ENCODE measurements around the gene KLF12.

Gene KLF12

DNA sequence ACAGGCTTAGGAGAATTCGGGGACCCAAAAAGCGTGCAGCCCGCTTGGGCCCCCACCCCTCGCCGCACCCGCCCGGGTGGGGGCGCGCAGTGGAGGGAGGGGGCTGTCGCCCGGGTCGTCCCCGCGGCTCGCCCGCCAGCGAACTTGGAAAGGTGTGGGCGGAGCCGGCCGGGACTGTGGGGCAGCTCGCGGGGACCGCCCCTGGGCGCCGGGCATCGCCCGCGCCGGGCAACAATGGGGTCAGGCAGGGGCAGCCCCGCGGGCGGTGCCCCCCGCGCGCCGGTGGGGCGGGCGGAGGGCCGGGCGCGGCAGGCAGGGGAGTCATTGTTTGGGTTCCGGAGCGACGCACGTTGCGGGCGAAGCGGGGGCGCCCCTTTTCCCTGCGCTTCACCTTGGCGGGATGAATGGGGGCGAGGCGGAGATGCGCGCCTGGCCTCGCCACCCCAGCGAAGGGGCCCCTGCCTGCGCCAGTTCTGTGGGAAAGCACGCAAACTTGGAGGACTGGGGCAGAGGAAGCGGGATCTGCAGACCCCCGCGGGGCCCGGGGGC is 647 bp upstream of the KLF12 start:
- DNase-seq = peak; percentile 66

DNA sequence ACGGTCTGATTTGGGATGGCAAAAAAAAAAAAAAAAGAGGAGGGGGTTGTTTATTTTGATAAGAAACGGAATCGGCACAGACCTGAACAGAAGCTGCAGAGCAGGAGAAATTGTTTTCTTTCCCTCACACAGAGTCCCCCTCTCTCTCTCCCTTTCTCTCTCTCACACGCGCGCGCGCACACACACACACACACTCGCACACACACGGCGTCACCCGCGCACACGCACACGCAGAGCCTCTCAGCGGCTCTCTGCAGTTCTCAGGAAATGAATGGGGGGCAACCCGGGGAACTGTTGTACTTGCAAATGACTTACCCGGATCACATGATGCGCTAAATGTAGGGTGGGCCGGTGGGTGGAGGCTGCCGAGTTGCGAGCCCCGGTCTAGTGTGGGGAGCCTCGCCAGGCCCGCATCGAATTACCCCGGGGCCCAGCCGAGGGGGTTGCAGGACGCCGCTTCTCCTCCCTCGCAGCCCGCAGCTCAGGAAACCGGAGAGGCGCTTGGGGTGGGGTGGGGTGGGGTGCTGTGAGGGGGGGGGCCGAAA is 475 bp downstream of the KLF12 start:
- DNase-seq = peak; percentile 82

DNA sequence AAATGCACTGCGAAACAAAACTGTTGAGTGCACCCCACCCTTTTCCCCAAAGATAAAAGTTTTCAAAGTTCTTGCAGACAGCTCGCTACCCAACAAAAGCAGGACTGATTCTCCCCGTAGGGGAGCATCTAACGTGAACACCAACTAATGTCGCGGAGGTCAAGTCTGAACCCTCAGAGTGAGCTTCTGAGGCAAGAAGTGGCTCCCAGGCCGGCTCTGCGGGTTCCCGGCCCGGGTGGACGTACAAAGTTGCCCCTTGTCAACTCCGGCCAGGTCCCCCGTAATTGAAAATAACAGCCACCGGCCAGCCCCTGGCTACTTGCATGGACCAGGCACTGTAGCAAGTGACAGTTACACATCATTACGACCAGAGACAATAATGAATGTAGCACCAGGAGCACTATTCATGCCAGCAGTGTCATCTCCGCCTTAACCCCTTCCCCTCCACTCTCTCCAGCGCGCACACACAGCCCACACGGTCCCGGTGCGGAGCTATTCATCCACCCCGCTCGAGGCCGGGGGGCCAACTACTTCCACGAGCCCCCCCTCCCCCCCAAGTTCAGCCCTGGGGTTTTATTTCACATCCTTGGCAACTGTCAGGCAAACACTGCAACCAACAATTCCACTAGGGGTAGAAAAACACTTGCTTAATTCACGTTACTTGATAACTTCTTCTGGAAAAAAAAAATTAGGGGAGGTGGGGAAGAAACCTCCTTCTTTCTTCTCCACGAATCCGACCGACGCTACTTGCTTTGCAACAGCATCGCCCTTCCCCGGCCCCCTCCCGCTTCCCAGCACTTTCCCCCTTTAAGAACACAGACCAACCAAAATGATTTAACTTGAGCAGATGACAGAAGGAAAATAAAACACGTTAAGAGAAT is 1.2 kb downstream of the KLF12 start:
- peak; percentile 36 for DNase-seq

DNA sequence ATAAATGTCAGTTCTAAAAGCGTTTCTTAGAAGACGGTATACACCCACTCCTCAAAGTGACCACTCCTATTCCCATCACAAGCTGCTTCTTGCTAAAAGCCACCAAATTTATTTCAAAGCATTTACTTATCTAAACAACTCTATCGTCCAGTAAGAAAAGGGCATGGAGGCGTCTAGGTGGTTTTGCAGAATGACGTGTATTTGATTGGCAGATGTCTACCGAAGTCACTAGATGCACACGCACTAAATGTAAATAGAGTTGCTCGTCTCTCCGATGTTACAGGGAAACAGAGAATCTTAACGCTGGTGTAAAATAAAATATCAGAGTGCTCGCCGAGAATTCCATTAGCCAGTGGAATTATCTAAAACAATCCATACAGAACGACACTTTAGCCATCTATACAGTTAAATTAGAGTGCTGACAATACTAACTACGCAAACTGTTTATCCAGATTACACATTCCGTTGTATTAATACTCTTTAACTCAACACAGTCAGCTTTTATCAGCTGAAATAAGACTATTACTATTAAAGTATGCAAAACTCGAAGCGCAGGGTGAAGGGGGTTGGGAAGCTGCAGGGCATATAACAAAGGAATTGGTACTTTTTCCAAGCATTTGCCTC is 1.9 kb downstream of the KLF12 start:
- DNase-seq = no peak

DNA sequence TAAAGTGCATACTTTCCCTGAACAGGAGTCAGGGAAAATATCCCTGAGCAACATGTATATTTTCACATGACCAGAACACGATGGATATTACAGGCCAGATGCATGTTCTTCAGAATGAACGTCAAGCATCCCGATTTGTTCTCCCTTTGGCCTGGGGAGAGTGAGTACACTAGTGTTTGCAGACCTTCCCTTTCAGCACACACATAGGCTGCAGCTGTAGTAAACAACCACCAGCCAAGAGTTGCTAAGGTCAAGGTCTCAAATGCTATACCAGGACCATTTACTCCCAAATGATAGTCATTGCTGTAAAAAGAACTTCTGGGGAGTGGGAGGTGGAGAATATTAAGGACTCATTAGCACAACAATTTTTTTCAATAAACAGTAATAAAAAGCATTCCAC is 3.0 kb downstream of the KLF12 start:
- DNase-seq = no peak

DNA sequence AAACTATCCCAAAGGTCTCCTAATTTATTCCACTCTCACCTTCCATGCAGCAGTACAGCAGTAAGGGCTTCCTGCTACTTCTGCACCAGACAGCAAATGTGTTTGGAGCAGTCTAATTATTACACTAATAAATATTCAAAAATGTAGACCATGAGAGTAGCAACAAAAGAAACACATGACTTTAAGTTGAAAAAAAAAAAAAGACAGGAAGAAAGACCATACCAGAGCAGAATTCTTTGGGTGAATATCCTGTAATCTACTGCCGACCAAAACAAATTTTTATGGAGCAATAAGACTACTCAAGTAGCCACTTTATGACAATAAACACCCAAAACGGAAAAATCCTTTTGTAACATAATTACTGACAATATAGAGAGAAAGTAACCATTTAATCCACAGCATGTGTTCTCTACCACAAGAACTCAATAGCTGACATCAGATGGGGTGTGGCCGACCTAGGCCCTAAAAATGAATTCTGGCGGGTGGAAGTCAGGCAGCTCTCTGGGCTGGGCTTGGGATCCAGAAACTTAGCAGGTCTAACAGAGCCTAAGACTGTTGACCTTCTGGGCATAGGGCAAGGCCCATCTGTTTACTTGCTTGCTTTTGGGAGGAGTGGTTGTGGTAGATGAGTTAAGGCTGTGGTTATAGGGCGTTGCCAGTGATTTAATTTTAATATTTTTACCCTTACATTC is 4.6 kb downstream of the KLF12 start:
- peak; percentile 24 for DNase-seq

DNA sequence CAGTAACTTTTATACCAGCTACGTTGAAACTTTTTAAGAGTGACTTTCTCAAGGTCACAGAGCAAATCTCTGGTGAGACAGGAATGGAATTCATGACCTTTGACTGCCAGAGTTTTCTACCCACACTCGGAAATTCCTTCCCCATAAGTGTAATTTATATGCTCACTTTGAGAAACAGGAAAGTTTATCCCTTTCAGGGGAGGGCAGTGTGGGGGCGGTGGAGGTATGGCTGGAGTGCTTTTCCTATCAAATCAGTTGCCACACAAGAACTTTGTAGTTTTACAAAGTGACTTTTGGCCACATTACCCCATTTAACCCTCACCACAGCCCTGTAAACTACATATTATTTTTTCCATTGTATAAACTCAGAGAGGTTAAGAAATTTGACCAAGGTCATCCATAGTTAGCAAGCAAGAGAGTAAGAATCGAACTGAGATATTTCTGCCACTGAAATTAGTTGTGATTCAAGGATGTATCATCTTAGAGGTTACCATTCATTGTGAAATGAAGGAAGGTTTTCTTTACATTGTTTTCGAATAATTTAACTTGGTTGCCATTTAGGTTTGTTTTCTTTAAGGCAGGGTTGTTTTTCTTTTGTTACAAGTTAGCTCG is 5.9 kb downstream of the KLF12 start:
- no peak for DNase-seq

DNA sequence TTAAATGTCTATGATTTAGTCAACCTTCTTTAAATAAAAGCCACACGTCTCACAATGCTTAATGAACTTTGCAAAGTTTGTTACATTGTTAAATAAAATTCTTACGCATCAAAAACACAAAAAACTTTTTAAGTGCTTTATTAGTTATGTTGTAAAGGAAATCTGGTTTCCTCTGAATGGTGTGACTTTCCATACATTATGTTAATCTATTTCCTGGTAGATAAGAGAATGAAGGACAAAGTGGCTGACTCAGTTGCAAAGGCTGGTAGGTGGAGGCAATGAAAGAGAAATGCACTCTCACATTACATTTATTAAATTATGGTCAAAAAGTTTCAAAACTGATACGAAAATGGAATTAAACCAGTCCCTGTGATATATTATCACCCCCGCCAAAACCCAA is 15.9 kb downstream of the KLF12 start:
- DNase-seq = no peak

DNA sequence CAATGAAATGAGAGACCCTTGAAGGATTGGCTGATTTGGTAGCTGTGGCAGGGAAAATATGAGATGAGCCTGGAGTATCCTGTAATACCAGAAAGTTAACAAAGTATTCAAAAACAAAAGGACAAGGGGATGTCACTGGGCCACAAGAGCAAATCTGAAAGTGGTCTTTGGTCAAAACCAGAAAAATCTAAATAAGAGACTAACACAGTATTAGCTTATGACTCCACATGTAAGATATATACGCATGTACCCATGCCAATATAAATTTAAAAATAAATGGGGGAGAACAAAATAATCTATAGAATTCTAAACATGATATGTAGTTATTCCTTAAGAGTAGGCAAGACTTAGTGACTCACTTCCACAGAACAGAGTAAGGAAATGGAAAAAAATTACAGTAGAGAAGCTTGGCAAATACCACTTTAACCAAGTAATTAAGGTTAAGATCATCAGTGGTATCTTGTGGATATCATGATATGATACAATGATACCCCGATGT is 16.9 kb downstream of the KLF12 start:
- DNase-seq = no peak

DNA sequence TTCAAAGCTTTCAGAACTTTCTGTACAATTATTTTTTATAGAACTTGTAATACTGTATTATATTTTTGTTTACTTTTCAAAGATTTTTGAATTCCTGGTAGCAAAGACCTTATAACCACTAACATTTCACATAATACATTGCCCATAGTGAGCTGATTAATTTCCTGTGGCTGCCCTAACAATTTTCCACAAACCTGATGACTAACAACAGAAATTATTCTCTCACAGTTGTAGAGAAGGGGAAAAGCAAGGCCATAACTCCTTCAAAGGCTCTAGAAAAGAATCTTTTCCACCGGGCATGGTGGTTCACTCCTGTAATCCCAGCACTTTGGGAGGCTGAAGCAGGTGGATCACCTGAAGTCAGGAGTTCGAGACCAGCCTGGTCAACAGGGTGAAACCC is 19.1 kb downstream of the KLF12 start:
- DNase-seq = no peak

DNA sequence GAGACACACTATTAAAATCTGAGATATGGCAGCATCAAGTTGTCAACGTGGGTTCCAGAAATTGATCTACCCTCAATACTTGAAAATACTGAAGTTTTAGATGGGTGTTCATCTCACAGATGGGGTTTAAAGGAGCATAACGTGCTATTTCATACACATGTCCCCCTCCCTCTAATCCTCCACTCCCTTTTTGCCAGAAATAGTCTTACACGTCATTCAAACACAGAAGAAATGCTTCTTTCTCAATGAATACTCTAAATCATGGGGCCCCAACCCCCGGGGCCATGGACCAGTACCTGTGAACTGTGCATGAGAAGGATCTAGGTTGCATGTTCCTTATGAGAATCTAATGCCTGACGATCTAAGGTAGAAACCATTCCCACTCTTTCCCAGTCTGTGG is 19.6 kb downstream of the KLF12 start:
- DNase-seq = no peak

DNA sequence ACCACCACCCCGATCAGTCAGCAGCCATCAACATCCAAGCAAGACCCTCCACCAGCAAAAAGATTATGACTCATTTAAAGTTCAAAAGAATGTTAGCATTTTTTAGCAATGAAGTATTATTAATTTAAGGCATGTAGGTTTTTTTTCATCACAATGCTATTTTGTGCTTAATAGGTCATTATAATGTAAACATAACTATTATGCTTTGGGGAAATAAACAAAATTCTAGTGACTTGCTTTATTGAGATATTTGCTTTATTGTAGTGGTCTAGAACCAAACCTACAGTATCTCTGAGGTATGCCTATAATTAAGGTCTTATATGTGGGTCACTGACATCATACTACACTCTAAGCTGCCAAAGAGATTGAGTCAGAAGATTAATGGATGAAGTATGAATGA is 20.0 kb downstream of the KLF12 start:
- DNase-seq = no peak

DNA sequence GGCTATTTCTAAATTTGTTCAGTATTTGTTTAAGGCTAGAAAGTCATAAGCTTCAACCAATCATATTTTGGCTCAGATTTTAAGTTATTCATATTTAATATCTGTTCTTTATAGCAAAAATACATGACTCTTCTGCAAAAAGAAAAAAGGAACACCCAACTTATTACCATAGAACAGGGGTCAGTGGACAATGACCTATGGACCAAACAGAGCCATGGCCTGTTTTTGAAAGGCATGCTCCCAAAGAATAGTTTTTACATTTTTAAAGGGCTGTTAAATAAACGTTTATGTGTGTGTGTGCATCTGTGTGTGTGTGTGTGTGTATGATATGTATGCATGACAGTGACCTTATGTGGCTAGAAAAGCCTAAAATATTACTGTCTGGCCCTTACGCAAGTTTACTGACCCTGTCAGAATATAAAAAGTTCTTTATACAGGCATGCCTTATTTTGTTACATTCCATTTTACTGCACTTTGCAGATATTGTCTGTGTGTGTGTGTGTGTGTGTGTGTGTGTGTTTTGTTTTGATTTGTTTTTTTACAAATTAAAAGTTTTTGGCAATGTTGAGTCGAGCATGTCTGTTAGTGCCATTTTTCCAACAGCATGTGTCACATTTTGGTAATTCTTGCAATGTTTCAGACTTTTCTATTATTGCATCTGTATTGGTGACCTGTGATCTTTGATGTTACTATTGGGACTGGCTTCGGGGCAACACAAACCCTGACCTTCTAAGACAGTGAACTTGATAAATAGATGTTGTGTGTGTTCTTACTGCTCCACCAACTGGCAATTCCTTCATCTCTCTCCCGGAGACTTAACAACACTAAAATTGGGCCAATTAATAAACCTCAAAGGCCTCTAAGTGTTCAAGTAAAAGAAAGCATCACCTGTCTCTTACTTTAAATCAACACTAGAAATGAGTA is 22.0 kb downstream of the KLF12 start:
- DNase-seq = no peak

DNA sequence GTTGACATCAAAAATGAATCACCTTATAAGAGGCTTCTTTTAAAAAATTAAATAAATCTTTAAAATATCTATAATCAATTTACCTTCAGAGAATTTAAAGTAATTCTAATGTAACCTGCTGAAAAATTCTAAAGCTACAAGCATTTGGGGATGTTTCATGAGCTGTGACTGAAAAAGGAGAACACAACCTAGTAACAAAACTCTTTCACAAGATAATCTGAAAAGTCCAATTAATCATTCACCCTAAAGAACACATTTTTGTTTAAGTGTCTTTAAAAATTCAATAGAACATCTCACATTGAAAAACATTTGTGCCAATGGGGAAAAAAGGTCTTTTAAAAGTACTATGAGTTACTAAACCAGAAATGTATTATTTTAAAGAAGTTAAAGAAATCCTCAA is 22.8 kb downstream of the KLF12 start:
- no peak for DNase-seq

DNA sequence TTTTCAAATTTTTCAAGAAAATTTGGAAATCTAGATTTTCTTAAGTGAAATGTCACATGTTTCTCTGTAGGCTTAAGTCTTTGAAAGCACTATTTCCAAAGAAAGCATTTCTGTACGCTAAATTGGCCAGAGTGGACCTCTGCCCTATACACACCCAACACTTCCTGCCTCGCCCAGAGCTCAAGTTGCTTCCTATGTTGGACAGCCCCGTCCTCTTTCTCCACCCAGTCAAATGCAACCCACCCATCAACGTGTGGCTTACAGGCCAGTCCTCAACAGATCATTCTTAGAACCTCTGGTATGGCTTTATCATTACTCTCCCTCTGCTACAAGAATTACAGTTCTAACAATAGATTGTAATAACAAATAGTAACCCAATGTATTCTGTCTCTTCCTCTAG is 24.2 kb downstream of the KLF12 start:
- DNase-seq = no peak

DNA sequence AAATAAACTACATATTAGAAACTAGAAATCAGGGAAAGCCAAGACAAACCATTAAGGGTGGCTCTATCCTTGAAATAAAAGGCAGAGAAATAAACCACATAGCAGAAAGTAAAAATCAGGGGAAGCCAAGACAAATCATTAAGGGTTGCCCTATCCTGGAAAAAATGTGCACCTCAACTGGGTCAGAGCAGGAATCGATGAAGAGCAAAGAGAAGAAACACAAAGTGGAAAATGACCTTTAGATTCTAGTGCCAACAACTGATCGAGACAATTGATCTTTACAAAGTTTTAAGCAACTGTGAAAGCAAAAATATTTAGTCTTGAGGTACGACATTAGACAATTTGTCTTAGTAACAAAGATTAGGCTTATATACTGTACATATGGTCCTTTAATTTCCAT is 26.6 kb downstream of the KLF12 start:
- DNase-seq = no peak

DNA sequence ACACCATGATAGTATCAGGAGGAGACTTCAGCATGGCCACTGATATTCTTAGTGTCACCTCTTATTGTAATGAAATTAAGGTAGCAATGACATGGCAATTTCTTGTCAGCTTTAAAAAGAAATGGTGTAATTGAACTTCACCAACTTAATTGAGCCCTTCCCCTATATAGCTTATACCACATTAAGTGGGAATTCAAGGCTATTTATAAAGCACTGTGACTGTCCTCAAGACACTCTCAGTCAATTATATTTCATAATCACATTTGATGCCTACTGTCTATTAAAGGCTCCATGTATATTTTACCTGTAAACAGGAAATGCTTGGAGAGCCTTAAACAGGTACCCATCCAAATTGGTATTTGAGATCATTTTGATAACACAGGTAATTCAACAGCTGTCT is 28.3 kb downstream of the KLF12 start:
- no peak for DNase-seq

DNA sequence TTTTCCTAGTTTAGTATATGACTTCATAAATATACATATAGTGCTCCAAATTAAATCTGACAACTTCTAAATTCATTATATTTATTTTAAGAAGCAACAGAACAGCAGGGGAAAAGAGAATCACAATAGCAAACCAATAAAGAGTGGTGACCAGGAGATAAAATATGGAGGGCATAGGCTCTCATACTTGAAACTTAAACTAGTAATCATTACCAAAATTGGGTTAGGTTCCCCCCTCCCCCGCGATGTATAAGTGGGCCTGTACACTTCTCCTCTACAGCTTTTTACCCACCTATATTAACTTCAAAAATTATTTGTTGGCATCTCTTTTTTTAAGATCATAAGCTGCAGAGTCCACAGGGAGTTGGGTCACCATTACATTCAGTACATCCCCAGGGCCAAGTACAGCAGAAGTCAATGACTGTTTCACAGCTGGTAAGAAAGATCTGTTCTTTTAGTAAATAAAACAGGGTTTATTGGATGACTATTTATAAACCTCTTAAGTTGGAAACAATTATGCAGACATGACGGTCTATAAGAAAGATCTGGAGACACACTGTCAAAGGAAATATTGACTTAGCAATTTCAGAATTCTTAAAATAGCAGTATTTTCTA is 29.4 kb downstream of the KLF12 start:
- no peak for DNase-seq

DNA sequence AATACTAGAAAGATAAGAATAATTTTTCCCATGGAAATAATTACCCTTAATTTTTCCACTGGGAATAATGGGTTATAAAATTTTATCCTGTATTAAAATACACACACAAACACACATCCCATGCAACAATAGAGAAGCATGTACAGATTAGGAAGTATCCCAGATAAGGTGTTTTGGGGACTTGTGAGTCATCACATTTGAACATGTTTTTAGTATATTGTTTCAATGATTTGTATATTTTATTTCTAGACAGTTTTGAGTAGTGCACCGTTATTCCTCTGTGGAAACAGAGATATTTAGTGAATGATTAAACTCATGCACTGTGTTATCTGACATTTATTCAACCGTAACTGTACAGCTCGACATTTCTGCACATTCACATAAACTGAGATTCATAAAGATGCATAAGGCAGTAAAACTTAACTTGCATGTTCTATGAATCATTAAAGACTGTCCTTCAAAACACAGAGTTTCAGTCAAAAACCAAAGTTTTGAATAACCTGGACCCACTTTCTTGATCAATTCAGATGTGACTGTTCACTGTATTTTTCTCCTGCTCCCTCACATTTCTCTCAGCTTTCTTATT is 30.1 kb downstream of the KLF12 start:
- no peak for DNase-seq

DNA sequence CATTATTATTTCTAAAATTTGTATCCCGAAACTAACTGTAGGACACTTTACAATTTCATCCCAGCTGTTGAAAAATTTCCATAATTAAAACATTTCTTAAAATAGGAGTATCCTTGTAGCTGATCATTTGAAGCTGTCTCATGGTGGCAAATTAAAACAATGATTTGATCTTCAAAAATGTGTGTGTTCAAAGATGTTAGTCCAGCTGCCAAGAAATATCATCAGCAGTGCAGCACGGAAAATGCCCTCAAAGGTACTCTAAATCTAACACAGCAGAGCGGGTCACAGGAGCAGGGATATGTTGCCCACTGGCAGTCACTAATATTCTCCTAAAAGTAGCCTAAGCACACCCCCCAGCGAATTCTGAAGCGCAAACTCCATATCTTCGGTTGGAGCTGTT is 31.0 kb downstream of the KLF12 start:
- no peak for DNase-seq

DNA sequence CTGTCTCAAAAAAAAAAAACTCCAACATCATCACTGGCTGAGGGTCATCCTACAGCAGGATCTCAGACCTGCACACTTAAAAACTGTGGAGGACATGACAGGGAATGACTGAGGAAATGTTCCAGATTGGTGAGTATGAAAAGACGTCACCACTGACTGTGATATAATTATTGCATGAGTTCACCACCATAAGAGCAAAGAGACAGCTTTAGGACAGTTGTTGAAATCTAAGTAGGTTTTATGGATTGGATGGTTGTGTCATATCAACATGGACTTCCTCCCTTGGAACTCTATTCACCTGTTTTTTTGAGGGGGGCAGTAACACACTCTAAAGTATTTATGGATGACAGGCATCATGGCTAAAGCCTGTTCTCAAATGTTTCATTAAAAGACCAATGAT is 31.5 kb downstream of the KLF12 start:
- no peak for DNase-seq
